NB4 (cell line): Measurements from ENCODE around the gene DGKD.
A peak's percentile ranks its signal among the peaks of the same experiment; 100 is the strongest.

ENCODE experiments used
- DNase-seq: peaks from one replicate; pipeline ENCODE4 v3.0.0; 2010; ENCODE audit warnings: low read depth
- H3K4me3 ChIP-seq: one replicate; pipeline ENCODE4 v1.5.1; 2011; ENCODE audit warnings: mild to moderate bottlenecking, low read depth, low read length, moderate library complexity
- MAX ChIP-seq: IDR thresholded peaks from 2 replicates; pipeline ENCODE4 v1.6.1; 2011; ENCODE audit warnings: low read depth, low read length
- MYC ChIP-seq: IDR thresholded peaks from 2 replicates; pipeline ENCODE4 v1.6.1; 2011; ENCODE audit warnings: low read depth, low read length
- POLR2A ChIP-seq: IDR thresholded peaks from 2 replicates; pipeline ENCODE4 v1.6.1; 2011; ENCODE audit warnings: mild to moderate bottlenecking; ENCODE audit not compliant: insufficient read length; ENCODE audit errors: extremely low read depth
- TF ChIP-seq, protein P1 (sequence below): IDR thresholded peaks from one replicate; pipeline ENCODE4 v1.5.1; 2012; ENCODE audit warnings: low read depth, low read length

The DGKD gene

GRCh38 chr2:233349005-233349998 lies 5.0 kb upstream of the DGKD start:
- peak; percentile 94 for DNase-seq
- TF ChIP-seq, protein P1, sequence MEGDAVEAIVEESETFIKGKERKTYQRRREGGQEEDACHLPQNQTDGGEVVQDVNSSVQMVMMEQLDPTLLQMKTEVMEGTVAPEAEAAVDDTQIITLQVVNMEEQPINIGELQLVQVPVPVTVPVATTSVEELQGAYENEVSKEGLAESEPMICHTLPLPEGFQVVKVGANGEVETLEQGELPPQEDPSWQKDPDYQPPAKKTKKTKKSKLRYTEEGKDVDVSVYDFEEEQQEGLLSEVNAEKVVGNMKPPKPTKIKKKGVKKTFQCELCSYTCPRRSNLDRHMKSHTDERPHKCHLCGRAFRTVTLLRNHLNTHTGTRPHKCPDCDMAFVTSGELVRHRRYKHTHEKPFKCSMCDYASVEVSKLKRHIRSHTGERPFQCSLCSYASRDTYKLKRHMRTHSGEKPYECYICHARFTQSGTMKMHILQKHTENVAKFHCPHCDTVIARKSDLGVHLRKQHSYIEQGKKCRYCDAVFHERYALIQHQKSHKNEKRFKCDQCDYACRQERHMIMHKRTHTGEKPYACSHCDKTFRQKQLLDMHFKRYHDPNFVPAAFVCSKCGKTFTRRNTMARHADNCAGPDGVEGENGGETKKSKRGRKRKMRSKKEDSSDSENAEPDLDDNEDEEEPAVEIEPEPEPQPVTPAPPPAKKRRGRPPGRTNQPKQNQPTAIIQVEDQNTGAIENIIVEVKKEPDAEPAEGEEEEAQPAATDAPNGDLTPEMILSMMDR, result no peak
- TF ChIP-seq MAX (peak; percentile 86), MYC (peak; percentile 84), POLR2A (no peak)
- no peak overlapping the region for H3K4me3 ChIP-seq

DNA sequence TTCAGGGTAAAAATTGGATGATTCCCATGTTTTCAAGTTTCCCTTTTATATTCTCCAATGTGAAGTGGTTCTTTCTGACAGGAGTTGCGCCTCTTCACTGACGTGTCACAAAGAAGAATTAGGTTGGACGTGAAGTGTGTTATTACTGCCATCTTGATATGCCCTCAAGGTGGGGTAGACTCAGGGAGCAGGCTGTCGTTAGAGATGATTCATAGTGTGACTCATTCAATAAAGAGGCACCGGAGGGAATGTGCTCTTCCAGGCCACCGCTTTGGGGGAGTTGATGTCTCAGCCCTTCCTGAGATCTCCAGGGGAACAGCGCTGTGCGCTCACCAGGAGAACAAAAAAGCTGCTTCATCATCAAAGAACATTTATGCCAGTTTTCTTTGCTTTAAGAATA lies 3.6 kb upstream of the DGKD start:
- TF ChIP-seq MAX (peak; percentile 57; the same call in 1 of the 2 replicates), MYC (peak; percentile 86), POLR2A (no peak)
- TF ChIP-seq, protein P1, result no peak
- DNase-seq, result peak; percentile 96
- peak overlapping the region; percentile 27 for H3K4me3 ChIP-seq

GRCh38 chr2:233351423-233351822 lies 2.9 kb upstream of the DGKD start:
- TF ChIP-seq POLR2A, result no peak
- TF ChIP-seq MYC, result no peak
- peak; percentile 68 for DNase-seq
- no peak overlapping the region for H3K4me3 ChIP-seq

GRCh38 chr2:233352141-233352842 lies 2.0 kb upstream of the DGKD start:
- TF ChIP-seq POLR2A (no peak), MAX (no peak), MYC (no peak)
- TF ChIP-seq, protein P1, result no peak
- H3K4me3 ChIP-seq, result no peak overlapping the region
- DNase-seq, result no peak

- DNase-seq, result no peak
- no peak overlapping the region for H3K4me3 ChIP-seq
- no peak for TF ChIP-seq MYC
- TF ChIP-seq MAX, result no peak
- TF ChIP-seq POLR2A, result no peak
- TF ChIP-seq, protein P1, result no peak
Observed at GRCh38 chr2:233353101-233353768, 1.1 kb upstream of the DGKD start.

- peak overlapping the region; percentile 55 for H3K4me3 ChIP-seq
- TF ChIP-seq POLR2A (peak; percentile 42), MAX (no peak), MYC (no peak)
- no peak for DNase-seq
Observed at GRCh38 chr2:233354500-233354924, 218 bp downstream of the DGKD start.
